GM13976 (cell line): ENCODE measurements around the gene PTH1R.

Experiments used
- DNase-seq: peaks from one replicate; pipeline ENCODE4 v3.0.0; 2012; ENCODE audit warnings: low spot score
- CTCF ChIP-seq: IDR thresholded peaks from 2 replicates; pipeline ENCODE4 v1.5.1; 2012; ENCODE audit warnings: borderline replicate concordance, mild to moderate bottlenecking; ENCODE audit not compliant: insufficient read depth; ENCODE audit errors: extremely low read depth, missing control alignments, control extremely low read depth
- in situ Hi-C: fragments of 300-500 bp; cut with MboI; formaldehyde crosslinking; loops from one replicate; pipeline ENCODE4 v1.12.0; 2022; ENCODE audit warnings: low sequenced_read_pairs, mixed read lengths, inconsistent platforms; ENCODE audit not compliant: unreplicated experiment

The PTH1R gene

DNA sequence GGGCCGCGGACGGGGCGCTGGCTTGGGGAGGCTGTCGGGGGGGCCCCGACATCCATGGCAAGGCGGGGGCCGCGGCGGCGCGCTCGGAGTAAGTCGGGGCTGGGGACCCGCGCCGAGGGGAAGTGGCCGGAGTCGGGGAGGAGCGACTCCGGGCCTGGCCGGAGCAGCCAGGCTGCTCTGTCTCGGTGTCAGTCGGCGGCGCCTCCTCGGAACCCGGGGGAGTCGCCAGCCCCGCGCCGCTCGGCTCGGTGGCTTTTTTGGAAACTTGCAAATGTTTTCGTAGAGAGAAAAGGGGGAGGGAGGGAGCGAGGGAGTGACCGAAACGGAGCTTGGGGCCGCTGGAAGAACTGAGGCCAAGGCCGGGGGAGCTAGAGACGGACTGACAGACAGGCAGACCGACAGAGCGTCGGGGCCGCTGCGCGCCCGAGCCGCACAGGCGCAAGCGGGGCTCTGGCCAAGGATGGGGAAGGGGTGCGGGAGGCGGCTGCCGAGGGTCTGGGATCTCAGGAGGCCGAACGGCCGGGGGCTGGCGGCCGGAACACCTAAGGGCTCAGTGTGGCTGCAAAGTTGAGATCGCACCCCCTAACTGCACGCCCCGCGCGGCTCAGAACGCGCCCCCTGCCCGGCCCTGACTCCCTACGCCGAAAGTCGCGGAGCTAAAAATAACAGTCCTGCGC is 5.0 kb downstream of the PTH1R start:
- in situ Hi-C loops = loop anchor here (25.0 kb wide), 1 partner anchor 170 kb away; the partner anchor contains the start of genes PRSS50 and TMIE
- no peak for TF ChIP-seq CTCF
- no peak for DNase-seq

DNA sequence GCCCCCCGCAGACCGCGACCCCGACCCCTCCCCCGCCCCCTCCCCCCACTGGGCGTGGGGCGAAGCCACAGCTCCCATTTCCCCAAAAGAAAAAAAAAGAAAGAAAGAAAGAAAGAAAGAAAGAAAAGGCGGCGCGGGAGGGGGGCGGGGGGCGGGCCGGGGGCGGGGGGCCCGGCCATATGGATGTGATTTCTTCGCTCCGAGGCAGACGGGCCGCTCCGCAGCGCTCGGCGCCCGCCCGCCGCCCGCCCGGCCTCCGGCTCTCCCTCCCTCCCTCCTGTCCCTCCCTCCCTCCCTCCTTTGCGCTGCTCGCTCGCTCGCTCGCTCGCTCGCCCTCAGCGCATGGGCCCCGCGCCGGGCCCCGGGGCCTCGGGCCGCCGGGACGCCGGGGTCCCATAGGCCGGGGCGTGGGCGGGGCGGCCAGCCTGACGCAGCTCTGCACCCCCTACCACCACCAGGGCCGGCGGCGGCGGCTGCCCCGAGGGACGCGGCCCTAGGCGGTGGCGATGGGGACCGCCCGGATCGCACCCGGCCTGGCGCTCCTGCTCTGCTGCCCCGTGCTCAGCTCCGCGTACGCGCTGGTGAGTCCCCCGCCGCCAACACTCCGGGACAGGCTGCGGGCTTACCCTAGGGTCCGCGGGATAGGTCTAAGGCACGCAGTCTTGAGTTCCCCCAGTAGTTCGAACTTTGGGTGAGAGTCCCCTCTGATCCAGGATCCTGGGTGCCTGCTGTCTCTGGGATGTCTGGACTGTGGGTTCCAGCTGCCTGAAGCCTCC is 5.7 kb downstream of the PTH1R start:
- in situ Hi-C loops = loop anchor here (25.0 kb wide), 1 partner anchor 171 kb away; the partner anchor contains the start of genes PRSS50 and TMIE
- no peak for TF ChIP-seq CTCF
- DNase-seq = peak; percentile 67

- in situ Hi-C loops = loop anchor here (25.0 kb wide), 1 partner anchor 172 kb away; the partner anchor contains the start of genes PRSS50 and TMIE
- DNase-seq = no peak
- TF ChIP-seq CTCF = no peak
Measured at GRCh38 chr3:46883830-46884185, 6.3 kb downstream of the PTH1R start.

GRCh38 chr3:46884427-46884826 is 6.9 kb downstream of the PTH1R start:
- in situ Hi-C loops = loop anchor here (25.0 kb wide), 1 partner anchor 172 kb away; the partner anchor contains the start of genes PRSS50 and TMIE
- DNase-seq = no peak
- no peak for TF ChIP-seq CTCF

GRCh38 chr3:46884929-46885328 is 7.4 kb downstream of the PTH1R start:
- no peak for TF ChIP-seq CTCF
- DNase-seq = no peak
- in situ Hi-C loops = loop anchor here (25.0 kb wide), 1 partner anchor 173 kb away; the partner anchor contains the start of genes PRSS50 and TMIE

GRCh38 chr3:46885612-46886011 is 8.1 kb downstream of the PTH1R start:
- no peak for DNase-seq
- TF ChIP-seq CTCF = no peak
- in situ Hi-C loops = loop anchor here (25.0 kb wide), 1 partner anchor 173 kb away; the partner anchor contains the start of genes PRSS50 and TMIE
